Renal cortex interstitium (tissue), 15 donors: Measurements from ENCODE around the gene ARHGEF26. TPM values are rescaled to one million over a fixed set of nuclear protein-coding genes. Genes with fewer than 3 reads are reported as not detected.
"Not testable (repeated sequence)": the region's sequence is repeated elsewhere in the genome, so short reads cannot be mapped to it uniquely, and the experiment has no call there.

Experiments
- DNase-seq, 11 donors: peaks; one replicate each; pipeline ENCODE4 v3.0.0-alpha.2; 2013; ENCODE audit warnings: low read depth in 9 of 11, low spot score in 4 of 11; ENCODE audit errors: extremely low read depth in 1 of 11
- long read RNA-seq, 16 experiments: transcript quantifications; one replicate each; lab custom pipeline, GENCODE V29; 2026
- polyA plus RNA-seq, 3 donors: library from polyadenylated mRNA; unstranded; fragments of 120-200 nt; gene quantifications; one replicate each; pipeline ENCODE4 v1.2.1, GENCODE V29; 2013; ENCODE audit not compliant: insufficient read length in 3 of 3

The ARHGEF26 gene
- 10 to 100 TPM; 12.0 to 15.1 (median 12.7) TPM for polyA plus RNA-seq
- long read RNA-seq, donor 1, partial matches to known transcripts: 9 of 10 reads
- long read RNA-seq, donor 1, other reads (novel, unspliced or antisense): 0 of 10 reads
- long read RNA-seq, donor 2: 0 reads
- long read RNA-seq, donor 3, partial matches to known transcripts: 0 of 1 reads
- long read RNA-seq, donor 3, other reads (novel, unspliced or antisense): 0 of 1 reads
- long read RNA-seq, donor 4, partial matches to known transcripts: 0 of 1 reads
- long read RNA-seq, donor 4, other reads (novel, unspliced or antisense): 0 of 1 reads
- long read RNA-seq, donor 5: 0 reads
- long read RNA-seq, donor 6: 0 reads
- long read RNA-seq, donor 7: 0 reads
- long read RNA-seq, donor 8, partial matches to known transcripts: 6 of 6 reads
- long read RNA-seq, donor 8, other reads (novel, unspliced or antisense): 0 of 6 reads
- long read RNA-seq, donor 9, partial matches to known transcripts: 12 of 13 reads
- long read RNA-seq, donor 9, other reads (novel, unspliced or antisense): 0 of 13 reads
- long read RNA-seq, donor 10, partial matches to known transcripts: 19 of 19 reads
- long read RNA-seq, donor 10, other reads (novel, unspliced or antisense): 0 of 19 reads
- long read RNA-seq, donor 11: 0 reads
- long read RNA-seq, donor 12: 0 reads
- long read RNA-seq, donor 13, partial matches to known transcripts: 32 of 32 reads
- long read RNA-seq, donor 13, other reads (novel, unspliced or antisense): 0 of 32 reads
- long read RNA-seq, donor 14, partial matches to known transcripts: 0 of 1 reads
- long read RNA-seq, donor 14, other reads (novel, unspliced or antisense): 0 of 1 reads
- long read RNA-seq, donor 15: 0 reads
- long read RNA-seq, donor 16, partial matches to known transcripts: 42 of 45 reads
- long read RNA-seq, donor 16, other reads (novel, unspliced or antisense): 0 of 45 reads

DNA sequence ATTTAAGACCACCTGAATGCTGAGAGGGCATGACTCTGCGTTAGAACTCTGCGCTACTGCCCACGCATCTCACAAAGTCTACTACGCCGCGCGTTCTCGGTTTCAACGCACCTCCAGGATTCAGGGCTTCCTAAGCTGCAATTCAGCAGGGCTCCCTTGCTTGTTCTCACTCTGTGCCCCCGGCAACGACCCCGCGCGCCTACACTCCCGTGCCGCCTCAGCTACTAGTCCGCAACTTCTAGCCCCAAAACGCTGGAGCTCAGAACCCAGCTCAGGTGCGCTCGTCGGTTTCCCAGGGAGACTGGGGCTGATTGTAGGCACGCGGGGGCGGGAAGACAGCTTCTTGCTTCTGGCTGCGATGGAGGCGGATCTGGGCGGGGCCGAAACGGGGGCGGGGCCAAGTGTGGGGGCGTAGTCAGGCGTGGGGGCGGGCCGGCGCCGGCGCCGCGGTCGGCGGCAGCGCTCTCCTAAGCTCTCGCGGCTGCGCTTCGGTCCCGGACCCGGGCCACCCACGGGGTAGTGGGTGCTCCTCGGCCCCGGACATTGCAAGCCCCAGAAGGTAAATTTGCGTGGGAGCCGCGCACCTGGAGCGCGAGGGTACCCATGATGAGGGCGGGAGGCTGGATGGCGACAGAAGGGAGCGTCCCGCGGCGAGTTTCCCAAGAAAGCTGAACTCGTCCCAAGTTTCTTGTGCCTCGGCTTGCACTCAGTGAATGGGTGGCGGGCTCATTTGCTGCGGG is at the start of gene ARHGEF26:
Gene ARHGEF26, plus strand, starts transcription at position 430 of the 740 bp plus-strand sequence. CDS start 603 bp downstream, outside the sequence.
- DNase-seq: peak; percentile 56 to 84 (median 77)

DNA sequence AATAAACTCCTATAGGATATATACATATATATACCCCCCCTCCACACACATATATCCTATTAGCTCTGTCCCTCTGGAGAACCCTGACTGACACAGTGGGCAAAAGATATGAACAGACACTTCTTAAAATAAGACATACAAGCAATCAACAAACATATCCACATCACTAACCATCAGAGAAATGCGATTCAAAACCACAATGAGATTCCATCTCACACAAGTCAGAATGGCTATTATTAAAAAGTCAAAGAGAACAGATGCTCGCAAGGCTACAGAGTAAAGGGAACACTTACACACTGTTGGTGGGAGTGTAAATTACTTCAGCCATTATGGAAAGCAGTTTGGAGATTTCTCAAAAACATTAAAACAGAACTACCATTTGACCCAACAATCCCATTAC is 46.2 kb upstream of the ARHGEF26 start:
- DNase-seq: no peak

GRCh38 chr3:154078672-154079071 is 42.5 kb upstream of the ARHGEF26 start:
- DNase-seq: no peak

DNA sequence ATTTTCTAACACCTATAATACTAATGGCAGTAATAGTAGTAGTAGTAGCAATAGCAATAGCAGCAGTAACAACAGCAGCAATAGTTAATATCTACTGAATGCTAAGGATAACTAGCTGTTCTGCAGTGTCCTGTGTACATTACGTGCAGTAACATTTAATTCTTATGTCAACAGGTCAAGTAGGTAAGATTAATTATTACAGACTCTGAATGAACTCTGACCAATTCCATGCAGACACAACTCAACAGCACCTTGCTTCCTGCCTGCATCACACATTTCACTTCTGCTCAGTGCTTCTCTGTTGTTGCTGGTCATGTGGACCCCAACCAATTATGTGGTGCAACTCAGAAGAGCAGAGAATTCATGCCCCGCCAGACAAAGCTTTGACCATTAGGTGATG is 39.9 kb upstream of the ARHGEF26 start:
- DNase-seq: no peak

DNA sequence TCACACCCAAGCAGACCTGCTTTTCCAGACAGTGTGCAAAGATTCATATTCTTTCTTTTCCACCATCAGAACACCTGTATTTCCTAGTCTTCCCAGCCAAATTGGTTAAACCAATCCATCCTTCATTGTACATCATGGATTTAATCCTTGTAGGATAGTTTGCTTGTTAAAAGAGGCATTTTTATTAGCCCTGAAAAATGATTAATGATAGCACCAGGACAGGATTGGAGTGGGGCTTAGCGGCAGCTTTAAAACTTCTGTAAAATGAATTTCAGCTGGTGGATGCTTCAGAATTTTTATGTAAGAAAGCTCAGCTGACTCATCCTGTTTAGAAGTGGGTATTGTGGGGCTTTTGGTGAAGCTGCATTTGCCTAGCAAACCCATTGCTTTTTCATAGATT is 36.1 kb upstream of the ARHGEF26 start:
- DNase-seq: peak in 3 of 11 donors; percentile 3 to 19 (median 9)

- no peak for DNase-seq
Measured at GRCh38 chr3:154085799-154086198, 35.4 kb upstream of the ARHGEF26 start.

DNA sequence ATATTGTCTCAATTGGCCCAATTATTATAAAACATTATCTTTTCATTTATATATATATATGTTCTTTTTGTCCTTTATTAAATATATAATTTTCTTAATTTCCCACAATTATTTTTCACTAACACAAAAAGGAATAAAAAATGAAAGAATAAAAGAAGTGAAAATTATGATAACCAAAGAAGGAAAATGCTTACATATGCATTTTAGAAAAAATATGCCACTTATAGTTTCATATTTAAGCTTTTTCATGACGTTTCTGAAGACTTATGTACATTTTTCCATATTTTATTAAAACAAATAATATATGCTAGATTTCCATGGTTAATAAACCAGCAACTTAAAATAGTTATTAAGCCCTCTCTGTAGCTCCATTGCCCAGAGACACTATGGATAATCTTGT is 34.9 kb upstream of the ARHGEF26 start:
- DNase-seq: no peak

- DNase-seq: not testable (repeated sequence)
Measured at GRCh38 chr3:154087756-154088480, 33.3 kb upstream of the ARHGEF26 start.

GRCh38 chr3:154089421-154090420 is 31.5 kb upstream of the ARHGEF26 start:
- DNase-seq: peak in 1 of 11 donors; percentile 5

- DNase-seq: no peak
Measured at GRCh38 chr3:154094051-154094450, 27.1 kb upstream of the ARHGEF26 start.

DNA sequence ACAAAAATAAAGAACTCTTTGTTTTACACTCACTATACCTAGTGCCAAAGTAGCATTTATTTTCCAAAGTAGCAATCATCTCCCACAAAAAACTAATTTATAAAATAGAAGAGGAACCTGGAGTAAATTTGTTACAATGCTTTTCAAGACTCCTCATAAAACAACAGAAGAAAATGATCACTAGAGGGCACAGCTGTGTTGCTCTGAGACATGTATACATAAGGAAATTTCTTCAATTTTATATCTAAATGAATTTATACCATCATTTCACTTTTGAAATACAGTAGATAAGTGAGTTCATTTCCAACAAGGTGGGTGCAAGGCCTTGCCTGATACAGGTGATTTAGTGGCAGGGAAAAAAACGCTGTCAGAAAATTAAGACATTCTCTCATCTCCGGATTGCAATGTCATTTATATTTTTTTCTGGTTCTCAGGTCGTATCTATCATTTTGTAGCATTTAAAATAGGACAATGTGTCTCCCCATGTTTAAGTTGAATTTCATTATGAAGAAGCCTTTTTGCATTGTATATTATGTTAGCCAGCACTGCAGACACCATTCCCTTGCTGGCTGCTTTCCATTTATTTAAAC is 25.3 kb upstream of the ARHGEF26 start:
- DNase-seq: peak in 3 of 11 donors; percentile 12 to 19 (median 12)

- no peak for DNase-seq
Measured at GRCh38 chr3:154098376-154098775, 22.8 kb upstream of the ARHGEF26 start.

DNA sequence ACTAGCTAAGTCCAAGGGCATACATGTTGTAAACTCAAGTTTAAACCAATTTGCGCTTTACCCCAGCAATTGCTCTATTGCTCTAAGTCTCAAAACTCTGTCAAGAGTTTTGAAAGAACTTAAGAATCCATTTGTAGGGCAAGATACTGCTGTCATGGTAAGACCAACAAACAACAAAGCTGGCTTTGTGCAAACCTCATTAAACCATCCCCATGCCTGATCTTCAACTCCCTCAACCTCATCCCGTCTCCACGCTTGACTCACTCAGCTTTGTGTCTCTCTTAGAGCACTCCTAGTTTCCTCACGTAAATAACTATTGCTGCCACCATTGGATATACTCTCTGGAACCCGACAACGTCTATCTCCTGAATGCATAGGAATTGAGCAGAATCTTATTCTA is 20.6 kb upstream of the ARHGEF26 start:
- no peak for DNase-seq

GRCh38 chr3:154101250-154101649 is 19.9 kb upstream of the ARHGEF26 start:
- no peak for DNase-seq

- no peak for DNase-seq
Measured at GRCh38 chr3:154102225-154102624, 19.0 kb upstream of the ARHGEF26 start.

GRCh38 chr3:154105218-154105975 is 15.8 kb upstream of the ARHGEF26 start:
- DNase-seq: no peak
